Lower lobe of right lung (tissue), 2 donors: ENCODE data around the gene SETD1A. TPM values are rescaled to one million over a fixed set of nuclear protein-coding genes. Genes with fewer than 3 reads are reported as not detected.

ENCODE experiments used
- ATAC-seq, 2 donors: fragments of 200-7000 bp; cut with Tn5 transposase; one replicate each; pipeline ENCODE4 v1.9.1; 2020 to 2022; ENCODE audit warnings: mild to moderate bottlenecking in 2 of 2, moderate library complexity in 2 of 2
- DNase-seq: peaks from one replicate; pipeline ENCODE4 v3.0.0-alpha.2; 2020
- H3K27ac ChIP-seq: fragments of 200-600 bp; one replicate; pipeline ENCODE4 v1.8.0; 2022
- H3K27me3 ChIP-seq: fragments of 200-600 bp; one replicate; pipeline ENCODE4 v1.8.0; 2022; ENCODE audit warnings: low read depth
- H3K36me3 ChIP-seq: fragments of 200-600 bp; one replicate; pipeline ENCODE4 v1.8.0; 2022; ENCODE audit warnings: mild to moderate bottlenecking
- H3K4me1 ChIP-seq: fragments of 200-600 bp; one replicate; pipeline ENCODE4 v1.8.0; 2022
- H3K4me3 ChIP-seq: fragments of 200-600 bp; one replicate; pipeline ENCODE4 v1.8.0; 2022; ENCODE audit warnings: mild to moderate bottlenecking
- H3K9me3 ChIP-seq: fragments of 200-600 bp; one replicate; pipeline ENCODE4 v1.8.0; 2022
- intact Hi-C: fragments of 100-400 bp; cut with DNase I; formaldehyde crosslinking; loops from one replicate; pipeline ENCODE4 v1.11.0; 2022
- total RNA-seq: library from RNA; stranded (reverse); fragmentation: NEBNext Ultra II Directional; extraction: Animal tissue kit (Norgen Biotek cat#: 25700); gene quantifications from one replicate; pipeline ENCODE4 v1.2.1, GENCODE V29; 2021
- TF ChIP-seq, protein P1 (sequence below): fragments of 200-600 bp; IDR thresholded peaks from one replicate; pipeline ENCODE4 v1.8.0; 2022; ENCODE audit warnings: antibody characterized with exemption, mild to moderate bottlenecking
- donor health status: DM: no; HTN: yes; CAD: no; lungs with severe emphysema.

The SETD1A gene
- total RNA-seq, 1 donor from 2014 or later = 15.0 TPM

GRCh38 chr16:30982548-30983288 is 25.2 kb downstream of the SETD1A start:
- no peaks in the 10 kb centered on the region for H3K27me3 ChIP-seq
- peaks cover 65% of the 10 kb centered on the region for H3K36me3 ChIP-seq
- TF ChIP-seq, protein P1, sequence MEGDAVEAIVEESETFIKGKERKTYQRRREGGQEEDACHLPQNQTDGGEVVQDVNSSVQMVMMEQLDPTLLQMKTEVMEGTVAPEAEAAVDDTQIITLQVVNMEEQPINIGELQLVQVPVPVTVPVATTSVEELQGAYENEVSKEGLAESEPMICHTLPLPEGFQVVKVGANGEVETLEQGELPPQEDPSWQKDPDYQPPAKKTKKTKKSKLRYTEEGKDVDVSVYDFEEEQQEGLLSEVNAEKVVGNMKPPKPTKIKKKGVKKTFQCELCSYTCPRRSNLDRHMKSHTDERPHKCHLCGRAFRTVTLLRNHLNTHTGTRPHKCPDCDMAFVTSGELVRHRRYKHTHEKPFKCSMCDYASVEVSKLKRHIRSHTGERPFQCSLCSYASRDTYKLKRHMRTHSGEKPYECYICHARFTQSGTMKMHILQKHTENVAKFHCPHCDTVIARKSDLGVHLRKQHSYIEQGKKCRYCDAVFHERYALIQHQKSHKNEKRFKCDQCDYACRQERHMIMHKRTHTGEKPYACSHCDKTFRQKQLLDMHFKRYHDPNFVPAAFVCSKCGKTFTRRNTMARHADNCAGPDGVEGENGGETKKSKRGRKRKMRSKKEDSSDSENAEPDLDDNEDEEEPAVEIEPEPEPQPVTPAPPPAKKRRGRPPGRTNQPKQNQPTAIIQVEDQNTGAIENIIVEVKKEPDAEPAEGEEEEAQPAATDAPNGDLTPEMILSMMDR = no peak
- DNase-seq (no peak), ATAC-seq (no peak)
- peaks cover 13% of the 10 kb centered on the region for H3K4me1 ChIP-seq
- no peak overlapping the region for H3K27ac ChIP-seq
- H3K9me3 ChIP-seq = no peaks in the 10 kb centered on the region
- H3K4me3 ChIP-seq = no peak overlapping the region
- intact Hi-C loops = no loop called here

DNA sequence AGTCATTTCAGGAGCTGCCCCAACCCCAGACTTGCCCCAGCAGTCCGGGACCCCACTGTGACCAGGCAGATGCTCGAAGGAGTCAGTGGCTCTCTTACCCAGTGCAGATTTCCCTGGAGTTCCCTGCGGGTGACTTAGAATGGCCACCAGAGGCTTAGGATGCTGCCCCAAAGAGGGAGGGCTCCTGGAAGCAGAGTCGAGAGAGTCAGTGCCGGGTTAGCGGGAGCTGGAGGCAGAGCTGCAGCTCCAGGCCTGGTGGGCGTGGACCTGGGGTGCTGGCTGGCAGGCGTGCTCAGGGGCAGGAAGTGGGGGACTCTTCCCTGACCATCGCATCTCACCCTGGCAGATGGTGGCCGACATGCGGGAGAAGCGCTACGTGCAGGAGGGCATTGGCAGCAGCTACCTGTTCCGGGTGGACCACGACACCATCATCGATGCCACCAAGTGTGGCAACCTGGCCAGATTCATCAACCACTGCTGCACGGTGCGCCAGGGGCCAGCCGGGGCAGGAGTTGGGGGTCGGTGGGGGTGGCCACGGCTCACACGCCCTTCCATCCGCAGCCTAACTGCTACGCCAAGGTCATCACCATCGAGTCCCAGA is 25.8 kb downstream of the SETD1A start:
- DNase-seq = no peak
- intact Hi-C loops = no loop called here
- Histone ChIP-seq H3K4me3 (no peak overlapping the region), H3K36me3 (peaks cover 58% of the 10 kb centered on the region), H3K27me3 (no peaks in the 10 kb centered on the region), H3K9me3 (no peaks in the 10 kb centered on the region), H3K27ac (no peak overlapping the region), H3K4me1 (peaks cover 13% of the 10 kb centered on the region)
- no peak for ATAC-seq
- TF ChIP-seq, protein P1 = no peak

GRCh38 chr16:30983898-30984610 is 26.5 kb downstream of the SETD1A start:
- intact Hi-C loops = no loop called here
- no peak for ATAC-seq

GRCh38 chr16:30984669-30985400 is 27.3 kb downstream of the SETD1A start, which contains the start of gene HSD3B7:
Gene HSD3B7 (plus strand): TSS chr16:30985207. CDS start chr16:30985659, 452 bp downstream.
- no peaks in the 10 kb centered on the region for H3K27me3 ChIP-seq
- DNase-seq = peak; percentile 92
- intact Hi-C loops = no loop called here

More at GRCh38 chr16:30983898-30984610, 26.5 kb downstream of the SETD1A start:
- Histone ChIP-seq H3K27ac (no peak overlapping the region), H3K36me3 (peaks cover 52% of the 10 kb centered on the region), H3K4me3 (no peak overlapping the region), H3K4me1 (peaks cover 13% of the 10 kb centered on the region), H3K27me3 (no peaks in the 10 kb centered on the region), H3K9me3 (no peaks in the 10 kb centered on the region)
- DNase-seq = no peak
- TF ChIP-seq, protein P1 = no peak

More at GRCh38 chr16:30984669-30985400, 27.3 kb downstream of the SETD1A start, which contains the start of gene HSD3B7:
- Histone ChIP-seq H3K4me3 (peak within 1 kb of the TSS; percentile 58), H3K9me3 (no peaks in the 10 kb centered on the region), H3K4me1 (peaks cover 13% of the 10 kb centered on the region), H3K27ac (peak within 1 kb of the TSS; percentile 71), H3K36me3 (peaks cover 44% of the 10 kb centered on the region)
- peak; percentile 94 to 95 for ATAC-seq
- TF ChIP-seq, protein P1 = peak; percentile 97
